Stimulated activated CD8-positive, alpha-beta memory T cell treated with anti-CD3 and anti-CD28 coated beads, Interleukin-15, amount 100 ng/mL, for 1 hour (primary cell): ENCODE data around the gene CEP126.

Source experiments
- DNase-seq: peaks from one replicate; pipeline ENCODE4 v3.0.0-alpha.2; 2020; ENCODE audit warnings: low read depth

The CEP126 gene

GRCh38 chr11:101914738-101915426 is at the start of gene CEP126:
Gene CEP126 (plus strand): TSS chr11:101915010. CDS start chr11:101915285, 275 bp downstream.
- peak; percentile 91 for DNase-seq

GRCh38 chr11:101866619-101867491 is 48.0 kb upstream of the CEP126 start:
- no peak for DNase-seq

GRCh38 chr11:101867951-101868350 is 46.9 kb upstream of the CEP126 start:
- DNase-seq: no peak

- DNase-seq: no peak
Observed at GRCh38 chr11:101870510-101870909, 44.3 kb upstream of the CEP126 start.

- no peak for DNase-seq
Observed at GRCh38 chr11:101872171-101872882, 42.5 kb upstream of the CEP126 start.

GRCh38 chr11:101880222-101880621 is 34.6 kb upstream of the CEP126 start:
- no peak for DNase-seq

GRCh38 chr11:101881586-101881985 is 33.2 kb upstream of the CEP126 start:
- DNase-seq: no peak

- DNase-seq: no peak
Observed at GRCh38 chr11:101885631-101886030, 29.2 kb upstream of the CEP126 start.

GRCh38 chr11:101889767-101890166 is 25.0 kb upstream of the CEP126 start:
- no peak for DNase-seq

GRCh38 chr11:101894505-101894904 is 20.3 kb upstream of the CEP126 start:
- DNase-seq: no peak

- DNase-seq: no peak
Observed at GRCh38 chr11:101907815-101908214, 7.0 kb upstream of the CEP126 start.

GRCh38 chr11:101909087-101909486 is 5.7 kb upstream of the CEP126 start:
- DNase-seq: no peak

GRCh38 chr11:101912823-101913284 is 2.0 kb upstream of the CEP126 start:
- DNase-seq: no peak

- DNase-seq: no peak
Observed at GRCh38 chr11:101913656-101914055, 1.2 kb upstream of the CEP126 start.

- DNase-seq: no peak
Observed at GRCh38 chr11:101914341-101914737, 471 bp upstream of the CEP126 start.

- DNase-seq: no peak
Observed at GRCh38 chr11:101915791-101916291, 1.0 kb downstream of the CEP126 start.

GRCh38 chr11:101916422-101916821 is 1.6 kb downstream of the CEP126 start, which contains the start of gene ANGPTL5:
Gene ANGPTL5 (minus strand): TSS chr11:101916522. CDS start chr11:101907909, 8,613 bp downstream.
- DNase-seq: no peak

GRCh38 chr11:101917226-101917625 is 2.4 kb downstream of the CEP126 start:
- no peak for DNase-seq

GRCh38 chr11:101920992-101921391 is 6.2 kb downstream of the CEP126 start:
- no peak for DNase-seq

- DNase-seq: no peak
Observed at GRCh38 chr11:101923554-101923953, 8.7 kb downstream of the CEP126 start.

GRCh38 chr11:101929294-101929915 is 14.6 kb downstream of the CEP126 start:
- DNase-seq: no peak

GRCh38 chr11:101931692-101932091 is 16.9 kb downstream of the CEP126 start:
- no peak for DNase-seq
